H1 (cell line): ENCODE results near the gene MED17. TPM values are rescaled to one million over a fixed set of nuclear protein-coding genes. Genes with fewer than 3 reads are reported as not detected.

ENCODE experiments used
- HDAC2 ChIP-seq, 2 experiments: fragments of 300-600 bp in 1 of 2; sonication (generic) in 1 of 2; IDR thresholded peaks; 2 replicates each; pipeline ENCODE4 v1.6.1; 2011 to 2012; ENCODE audit warnings: low read depth in 2 of 2, low read length in 2 of 2, mild to moderate bottlenecking in 2 of 2, moderate library complexity in 2 of 2, borderline replicate concordance in 1 of 2, inconsistent platforms in 1 of 2
- TCF12 ChIP-seq: IDR thresholded peaks from 2 replicates; pipeline ENCODE4 v1.6.1; 2011; ENCODE audit warnings: low read depth, mild to moderate bottlenecking, low read length
- polyA plus RNA-seq, 7 experiments: library from polyadenylated mRNA; depleted of rRNA in 3 of 7; stranded (reverse) in 5 of 7; unstranded in 2 of 7; fragments of >200 nt in 5 of 7; fragments of 200-250 nt in 2 of 7; gene quantifications; 1 replicate in 5 of 7; 2 replicates in 1 of 7; 4 replicates in 1 of 7; pipeline versions ENCODE4 v1.2.1 to v1.2.3, GENCODE V29; 2011 to 2013; ENCODE audit warnings: missing spikeins in 2 of 7, mixed read lengths in 2 of 7
- total RNA-seq: library from RNA; stranded (reverse); fragmentation: NEBNext Ultra II Directional; extraction: Animal tissue kit (Norgen Biotek cat#: 25700); gene quantifications from 2 replicates; pipeline ENCODE4 v1.2.1, GENCODE V29; 2021
- TF ChIP-seq, protein P1 (sequence below): fragments of 300-600 bp; sonication (generic); IDR thresholded peaks from 2 replicates; pipeline ENCODE4 v1.7.1; 2012; ENCODE audit warnings: low read length, moderate library complexity, mild to moderate bottlenecking, inconsistent platforms; ENCODE audit not compliant: insufficient replicate concordance

The MED17 gene
- total and polyA plus RNA-seq, 2 of the 8 experiments (the other 6 are each of a cell fraction or from before 2014, with no cell fraction given): 8.8 to 33.7 TPM

DNA sequence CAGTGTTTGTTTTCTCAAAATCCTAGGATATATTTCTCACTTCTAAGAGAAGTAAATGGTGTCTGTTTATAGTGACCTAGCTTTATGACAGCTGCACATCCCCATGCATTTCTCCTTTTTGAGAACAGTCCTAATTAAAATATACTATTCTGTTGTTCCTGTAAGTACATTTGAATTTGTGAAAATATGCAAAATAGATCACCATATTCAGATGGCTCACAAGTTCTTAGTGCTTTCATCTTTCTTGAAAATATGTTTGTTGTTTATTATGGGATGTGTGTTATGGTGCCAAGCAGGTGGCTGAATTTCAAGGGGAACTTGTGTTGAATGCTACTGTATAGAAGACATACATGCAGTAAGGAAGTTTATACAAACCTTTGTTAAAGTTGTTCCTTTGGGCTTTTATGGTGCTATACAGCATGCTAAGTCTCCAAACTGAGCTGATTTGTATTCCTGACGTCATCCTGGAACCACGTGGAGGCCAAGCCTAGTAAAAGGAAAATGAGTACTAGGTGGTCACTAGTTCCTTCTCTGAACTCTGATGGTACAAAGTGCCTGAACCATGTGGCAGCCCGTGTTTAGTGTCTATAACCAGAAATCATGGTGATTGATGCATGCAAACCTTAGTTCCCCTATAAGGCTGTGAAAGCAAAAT lies 74.2 kb downstream of the MED17 start (continued):
- TF ChIP-seq, protein P1, sequence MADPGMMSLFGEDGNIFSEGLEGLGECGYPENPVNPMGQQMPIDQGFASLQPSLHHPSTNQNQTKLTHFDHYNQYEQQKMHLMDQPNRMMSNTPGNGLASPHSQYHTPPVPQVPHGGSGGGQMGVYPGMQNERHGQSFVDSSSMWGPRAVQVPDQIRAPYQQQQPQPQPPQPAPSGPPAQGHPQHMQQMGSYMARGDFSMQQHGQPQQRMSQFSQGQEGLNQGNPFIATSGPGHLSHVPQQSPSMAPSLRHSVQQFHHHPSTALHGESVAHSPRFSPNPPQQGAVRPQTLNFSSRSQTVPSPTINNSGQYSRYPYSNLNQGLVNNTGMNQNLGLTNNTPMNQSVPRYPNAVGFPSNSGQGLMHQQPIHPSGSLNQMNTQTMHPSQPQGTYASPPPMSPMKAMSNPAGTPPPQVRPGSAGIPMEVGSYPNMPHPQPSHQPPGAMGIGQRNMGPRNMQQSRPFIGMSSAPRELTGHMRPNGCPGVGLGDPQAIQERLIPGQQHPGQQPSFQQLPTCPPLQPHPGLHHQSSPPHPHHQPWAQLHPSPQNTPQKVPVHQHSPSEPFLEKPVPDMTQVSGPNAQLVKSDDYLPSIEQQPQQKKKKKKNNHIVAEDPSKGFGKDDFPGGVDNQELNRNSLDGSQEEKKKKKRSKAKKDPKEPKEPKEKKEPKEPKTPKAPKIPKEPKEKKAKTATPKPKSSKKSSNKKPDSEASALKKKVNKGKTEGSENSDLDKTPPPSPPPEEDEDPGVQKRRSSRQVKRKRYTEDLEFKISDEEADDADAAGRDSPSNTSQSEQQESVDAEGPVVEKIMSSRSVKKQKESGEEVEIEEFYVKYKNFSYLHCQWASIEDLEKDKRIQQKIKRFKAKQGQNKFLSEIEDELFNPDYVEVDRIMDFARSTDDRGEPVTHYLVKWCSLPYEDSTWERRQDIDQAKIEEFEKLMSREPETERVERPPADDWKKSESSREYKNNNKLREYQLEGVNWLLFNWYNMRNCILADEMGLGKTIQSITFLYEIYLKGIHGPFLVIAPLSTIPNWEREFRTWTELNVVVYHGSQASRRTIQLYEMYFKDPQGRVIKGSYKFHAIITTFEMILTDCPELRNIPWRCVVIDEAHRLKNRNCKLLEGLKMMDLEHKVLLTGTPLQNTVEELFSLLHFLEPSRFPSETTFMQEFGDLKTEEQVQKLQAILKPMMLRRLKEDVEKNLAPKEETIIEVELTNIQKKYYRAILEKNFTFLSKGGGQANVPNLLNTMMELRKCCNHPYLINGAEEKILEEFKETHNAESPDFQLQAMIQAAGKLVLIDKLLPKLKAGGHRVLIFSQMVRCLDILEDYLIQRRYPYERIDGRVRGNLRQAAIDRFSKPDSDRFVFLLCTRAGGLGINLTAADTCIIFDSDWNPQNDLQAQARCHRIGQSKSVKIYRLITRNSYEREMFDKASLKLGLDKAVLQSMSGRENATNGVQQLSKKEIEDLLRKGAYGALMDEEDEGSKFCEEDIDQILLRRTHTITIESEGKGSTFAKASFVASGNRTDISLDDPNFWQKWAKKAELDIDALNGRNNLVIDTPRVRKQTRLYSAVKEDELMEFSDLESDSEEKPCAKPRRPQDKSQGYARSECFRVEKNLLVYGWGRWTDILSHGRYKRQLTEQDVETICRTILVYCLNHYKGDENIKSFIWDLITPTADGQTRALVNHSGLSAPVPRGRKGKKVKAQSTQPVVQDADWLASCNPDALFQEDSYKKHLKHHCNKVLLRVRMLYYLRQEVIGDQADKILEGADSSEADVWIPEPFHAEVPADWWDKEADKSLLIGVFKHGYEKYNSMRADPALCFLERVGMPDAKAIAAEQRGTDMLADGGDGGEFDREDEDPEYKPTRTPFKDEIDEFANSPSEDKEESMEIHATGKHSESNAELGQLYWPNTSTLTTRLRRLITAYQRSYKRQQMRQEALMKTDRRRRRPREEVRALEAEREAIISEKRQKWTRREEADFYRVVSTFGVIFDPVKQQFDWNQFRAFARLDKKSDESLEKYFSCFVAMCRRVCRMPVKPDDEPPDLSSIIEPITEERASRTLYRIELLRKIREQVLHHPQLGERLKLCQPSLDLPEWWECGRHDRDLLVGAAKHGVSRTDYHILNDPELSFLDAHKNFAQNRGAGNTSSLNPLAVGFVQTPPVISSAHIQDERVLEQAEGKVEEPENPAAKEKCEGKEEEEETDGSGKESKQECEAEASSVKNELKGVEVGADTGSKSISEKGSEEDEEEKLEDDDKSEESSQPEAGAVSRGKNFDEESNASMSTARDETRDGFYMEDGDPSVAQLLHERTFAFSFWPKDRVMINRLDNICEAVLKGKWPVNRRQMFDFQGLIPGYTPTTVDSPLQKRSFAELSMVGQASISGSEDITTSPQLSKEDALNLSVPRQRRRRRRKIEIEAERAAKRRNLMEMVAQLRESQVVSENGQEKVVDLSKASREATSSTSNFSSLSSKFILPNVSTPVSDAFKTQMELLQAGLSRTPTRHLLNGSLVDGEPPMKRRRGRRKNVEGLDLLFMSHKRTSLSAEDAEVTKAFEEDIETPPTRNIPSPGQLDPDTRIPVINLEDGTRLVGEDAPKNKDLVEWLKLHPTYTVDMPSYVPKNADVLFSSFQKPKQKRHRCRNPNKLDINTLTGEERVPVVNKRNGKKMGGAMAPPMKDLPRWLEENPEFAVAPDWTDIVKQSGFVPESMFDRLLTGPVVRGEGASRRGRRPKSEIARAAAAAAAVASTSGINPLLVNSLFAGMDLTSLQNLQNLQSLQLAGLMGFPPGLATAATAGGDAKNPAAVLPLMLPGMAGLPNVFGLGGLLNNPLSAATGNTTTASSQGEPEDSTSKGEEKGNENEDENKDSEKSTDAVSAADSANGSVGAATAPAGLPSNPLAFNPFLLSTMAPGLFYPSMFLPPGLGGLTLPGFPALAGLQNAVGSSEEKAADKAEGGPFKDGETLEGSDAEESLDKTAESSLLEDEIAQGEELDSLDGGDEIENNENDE: no peak
- no peak for TF ChIP-seq HDAC2 (IDR thresholded peaks at IDR 0.05; ENCODE audit: borderline replicate concordance in 1 of 2, low read depth in 2 of 2, low read length in 2 of 2)
- TF ChIP-seq TCF12: no peak
